GM19099 (cell line): ENCODE results near the gene PNPLA6.

ENCODE experiments used
- POLR2A ChIP-seq: IDR thresholded peaks from 3 replicates; pipeline ENCODE4 v1.6.1; 2011; ENCODE audit warnings: low read depth; ENCODE audit not compliant: insufficient read length; ENCODE audit errors: extremely low read depth

PNPLA6 gene

GRCh38 chr19:7607212-7607873, 71.8 kb downstream of the PNPLA6 start:
- no peak for TF ChIP-seq POLR2A

DNA sequence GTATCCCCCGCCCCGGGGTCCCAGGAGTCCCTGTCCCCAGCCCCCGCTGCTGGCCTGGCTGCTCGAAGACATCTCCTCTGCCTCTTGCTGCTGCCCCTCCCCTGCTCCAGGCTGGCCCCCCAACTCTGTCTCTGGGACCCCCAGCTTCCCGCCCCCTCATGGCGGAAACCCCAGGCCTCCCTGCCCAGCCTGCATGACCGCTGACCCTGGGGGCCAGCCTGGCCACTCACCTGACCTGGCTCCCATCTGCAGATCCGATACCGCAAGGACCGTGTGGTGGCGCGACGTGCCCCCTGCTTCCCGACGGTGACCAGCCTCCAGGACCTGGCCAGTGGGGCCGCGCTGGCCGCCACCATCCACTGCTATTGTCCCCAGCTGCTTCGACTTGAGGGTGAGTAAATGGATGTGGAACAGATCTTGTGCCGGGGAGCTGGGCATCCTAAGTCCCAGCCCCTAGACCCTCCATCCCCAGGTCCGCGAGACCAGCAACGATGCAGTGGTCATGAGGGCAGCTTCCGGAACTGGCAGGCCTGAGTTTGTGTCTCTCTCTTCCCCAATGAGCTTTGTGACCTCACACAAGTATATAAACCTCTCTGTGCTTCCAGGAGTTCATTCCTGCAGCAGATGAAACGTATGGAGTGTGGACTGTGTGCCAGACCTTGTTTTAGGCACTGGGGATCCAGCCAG, 72.5 kb downstream of the PNPLA6 start:
- TF ChIP-seq POLR2A: no peak

GRCh38 chr19:7610491-7611240, 75.1 kb downstream of the PNPLA6 start:
- TF ChIP-seq POLR2A: no peak
